ENCODE data around the gene GRID2.

DNA sequence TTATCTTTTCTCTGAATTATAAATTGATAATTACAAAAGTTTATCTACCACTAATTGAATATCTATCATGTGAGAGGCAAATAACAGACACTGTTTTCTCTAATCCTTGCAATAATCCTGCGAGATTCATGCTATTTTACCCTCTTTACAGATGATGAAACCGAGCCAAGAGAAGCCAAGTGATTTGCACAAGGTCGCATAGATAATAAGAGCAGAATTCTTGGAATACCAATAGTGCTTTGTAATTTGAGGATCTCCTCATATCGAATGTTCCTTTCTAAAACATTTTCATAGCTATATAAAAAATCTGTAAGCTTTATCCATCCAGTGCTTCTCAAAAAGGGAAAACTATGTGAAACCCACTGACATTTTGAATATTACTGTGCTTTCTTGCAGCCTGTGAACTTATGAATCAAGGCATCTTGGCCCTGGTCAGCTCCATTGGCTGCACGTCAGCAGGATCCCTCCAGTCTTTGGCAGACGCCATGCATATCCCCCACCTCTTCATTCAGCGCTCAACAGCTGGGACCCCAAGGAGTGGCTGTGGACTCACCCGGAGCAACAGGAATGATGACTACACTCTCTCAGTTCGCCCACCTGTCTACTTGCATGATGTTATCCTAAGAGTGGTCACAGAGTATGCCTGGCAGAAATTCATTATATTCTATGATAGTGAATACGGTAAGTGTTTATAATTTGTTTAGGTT is 781.0 kb downstream of the GRID2 start:
- no peak for TF ChIP-seq TP53 (CRISPR knock-in tag; conservative IDR thresholded peaks at IDR 0.05)
- TF ChIP-seq, protein P1, sequence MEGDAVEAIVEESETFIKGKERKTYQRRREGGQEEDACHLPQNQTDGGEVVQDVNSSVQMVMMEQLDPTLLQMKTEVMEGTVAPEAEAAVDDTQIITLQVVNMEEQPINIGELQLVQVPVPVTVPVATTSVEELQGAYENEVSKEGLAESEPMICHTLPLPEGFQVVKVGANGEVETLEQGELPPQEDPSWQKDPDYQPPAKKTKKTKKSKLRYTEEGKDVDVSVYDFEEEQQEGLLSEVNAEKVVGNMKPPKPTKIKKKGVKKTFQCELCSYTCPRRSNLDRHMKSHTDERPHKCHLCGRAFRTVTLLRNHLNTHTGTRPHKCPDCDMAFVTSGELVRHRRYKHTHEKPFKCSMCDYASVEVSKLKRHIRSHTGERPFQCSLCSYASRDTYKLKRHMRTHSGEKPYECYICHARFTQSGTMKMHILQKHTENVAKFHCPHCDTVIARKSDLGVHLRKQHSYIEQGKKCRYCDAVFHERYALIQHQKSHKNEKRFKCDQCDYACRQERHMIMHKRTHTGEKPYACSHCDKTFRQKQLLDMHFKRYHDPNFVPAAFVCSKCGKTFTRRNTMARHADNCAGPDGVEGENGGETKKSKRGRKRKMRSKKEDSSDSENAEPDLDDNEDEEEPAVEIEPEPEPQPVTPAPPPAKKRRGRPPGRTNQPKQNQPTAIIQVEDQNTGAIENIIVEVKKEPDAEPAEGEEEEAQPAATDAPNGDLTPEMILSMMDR (CRISPR knock-in tag; IDR thresholded peaks at IDR 0.05) = no peak
- no peak for TF ChIP-seq ZNF792 (CRISPR knock-in tag; IDR thresholded peaks at IDR 0.05)
- no peak for TF ChIP-seq MTF1 (CRISPR knock-in tag; IDR thresholded peaks at IDR 0.05)
- TF ChIP-seq MAZ (IDR thresholded peaks at IDR 0.05; ENCODE audit: borderline replicate concordance, low read depth, low read length) = no peak
- no peak for TF ChIP-seq MAZ (CRISPR knock-in tag; IDR thresholded peaks at IDR 0.05; ENCODE audit: low read depth)
- no peak for TF ChIP-seq POLR2A (IDR thresholded peaks at IDR 0.05; ENCODE audit: insufficient read depth in 1 of 2, low read depth in 2 of 2, low read length in 2 of 2)
- TF ChIP-seq, protein P2, sequence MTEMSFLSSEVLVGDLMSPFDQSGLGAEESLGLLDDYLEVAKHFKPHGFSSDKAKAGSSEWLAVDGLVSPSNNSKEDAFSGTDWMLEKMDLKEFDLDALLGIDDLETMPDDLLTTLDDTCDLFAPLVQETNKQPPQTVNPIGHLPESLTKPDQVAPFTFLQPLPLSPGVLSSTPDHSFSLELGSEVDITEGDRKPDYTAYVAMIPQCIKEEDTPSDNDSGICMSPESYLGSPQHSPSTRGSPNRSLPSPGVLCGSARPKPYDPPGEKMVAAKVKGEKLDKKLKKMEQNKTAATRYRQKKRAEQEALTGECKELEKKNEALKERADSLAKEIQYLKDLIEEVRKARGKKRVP (CRISPR knock-in tag; IDR thresholded peaks at IDR 0.05) = no peak
- no peak for TF ChIP-seq ZBTB3 (CRISPR knock-in tag; IDR thresholded peaks at IDR 0.05; ENCODE audit: borderline replicate concordance, low read depth)
- no peak for TF ChIP-seq ZNF263 (CRISPR knock-in tag; IDR thresholded peaks at IDR 0.05)
- TF ChIP-seq ZNF33B (CRISPR knock-in tag; IDR thresholded peaks at IDR 0.05) = no peak
- no peak for TF ChIP-seq ZNF432 (CRISPR knock-in tag; IDR thresholded peaks at IDR 0.05; ENCODE audit: borderline replicate concordance)
- TF ChIP-seq, protein P3, sequence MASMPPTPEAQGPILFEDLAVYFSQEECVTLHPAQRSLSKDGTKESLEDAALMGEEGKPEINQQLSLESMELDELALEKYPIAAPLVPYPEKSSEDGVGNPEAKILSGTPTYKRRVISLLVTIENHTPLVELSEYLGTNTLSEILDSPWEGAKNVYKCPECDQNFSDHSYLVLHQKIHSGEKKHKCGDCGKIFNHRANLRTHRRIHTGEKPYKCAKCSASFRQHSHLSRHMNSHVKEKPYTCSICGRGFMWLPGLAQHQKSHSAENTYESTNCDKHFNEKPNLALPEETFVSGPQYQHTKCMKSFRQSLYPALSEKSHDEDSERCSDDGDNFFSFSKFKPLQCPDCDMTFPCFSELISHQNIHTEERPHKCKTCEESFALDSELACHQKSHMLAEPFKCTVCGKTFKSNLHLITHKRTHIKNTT (CRISPR knock-in tag; IDR thresholded peaks at IDR 0.05) = no peak
- TF ChIP-seq ZNF567 (CRISPR knock-in tag; IDR thresholded peaks at IDR 0.05; ENCODE audit: borderline replicate concordance) = no peak
- no peak for TF ChIP-seq ZNF326 (CRISPR knock-in tag; IDR thresholded peaks at IDR 0.05; ENCODE audit: borderline replicate concordance)

All from HepG2 (cell line).